RWPE1 (cell line): Measurements from ENCODE around the gene ETF1.

ENCODE experiments used
- CTCF ChIA-PET: fragments of 350-600 bp; sonication (Branson Sonifier 250); formaldehyde crosslinking; extraction: SDS; loops from one replicate; lab custom pipeline; 2021; lab: Yijun Ruan, JAX
- POLR2A ChIA-PET: fragments of 400-600 bp; formaldehyde crosslinking; extraction: SDS; loops from one replicate; lab custom pipeline; 2020; ENCODE audit warnings: antibody characterized with exemption; ENCODE audit not compliant: low non-redundant PET; lab: Yijun Ruan, JAX
- DNase-seq: peaks from one replicate; pipeline ENCODE4 v3.0.0; 2012; ENCODE audit warnings: low spot score
- H3K27ac ChIP-seq: fragments of 450-650 bp; 2 replicates; pipeline ENCODE4 v1.5.1; 2017
- TF ChIP-seq, protein P1 (sequence below): fragments of 450-650 bp; conservative IDR thresholded peaks from 2 replicates; pipeline ENCODE4 v1.5.1; 2017; ENCODE audit warnings: low read depth, mild to moderate bottlenecking

Gene ETF1

DNA sequence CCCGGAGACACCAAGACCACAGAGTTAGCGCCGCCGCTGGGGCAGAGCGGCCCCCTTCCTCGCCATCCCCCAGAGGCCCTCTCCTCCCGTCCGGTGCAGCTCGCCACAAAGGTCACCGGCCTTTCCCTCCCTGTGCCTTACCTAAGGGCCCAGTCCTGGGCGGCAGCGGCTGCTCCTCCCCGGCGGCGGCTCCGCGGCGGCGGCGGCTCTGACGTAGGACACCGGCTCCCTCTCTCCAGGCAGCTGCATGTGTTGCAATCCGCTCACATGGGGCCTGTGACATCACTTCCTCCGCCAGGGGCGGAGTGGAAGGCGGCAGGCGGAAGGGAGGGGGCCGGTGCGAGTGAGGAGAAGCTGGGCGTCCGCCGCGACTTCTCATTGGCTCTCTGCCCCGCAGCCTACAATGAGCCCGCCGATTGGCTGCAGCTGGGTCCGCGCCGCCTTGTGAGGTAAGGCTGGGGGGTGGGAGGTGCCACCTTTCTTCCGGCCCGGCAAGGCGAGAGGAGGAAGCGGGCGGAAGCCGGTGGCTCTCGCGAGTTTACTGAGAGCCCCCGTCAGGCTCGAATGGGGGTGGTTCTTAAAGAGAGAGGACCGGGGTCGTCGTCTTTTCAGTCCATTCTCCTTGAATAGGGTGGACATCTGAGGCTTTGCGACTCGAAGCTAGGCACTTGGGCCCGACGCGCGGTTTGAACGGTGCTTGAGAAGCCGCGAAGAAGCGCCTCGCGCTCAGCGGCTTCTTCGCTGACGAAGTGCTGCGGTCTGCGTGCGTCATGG, at the start of gene ETF1:
Gene ETF1, minus strand, starts transcription at position 281 of the 774 bp plus-strand sequence. CDS start 318 bp downstream, outside the sequence.
- ChIA-PET POLR2A (interaction anchor here (0.5 to 2.1 kb wide), 10 partner anchors 9 to 1066 kb away, joined by 3 to 17 read pairs (median 4); partner anchors contain the start of genes EGR1 and HSPA9), CTCF (interaction anchor here (0.5 to 2.1 kb wide), 2 partner anchors 79 to 221 kb away, joined by 3 to 13 read pairs; no protein-coding TSS in a partner anchor)
- H3K27ac ChIP-seq = peak within 1 kb of the TSS; percentile 88
- peak; percentile 100 for DNase-seq
- TF ChIP-seq, protein P1, sequence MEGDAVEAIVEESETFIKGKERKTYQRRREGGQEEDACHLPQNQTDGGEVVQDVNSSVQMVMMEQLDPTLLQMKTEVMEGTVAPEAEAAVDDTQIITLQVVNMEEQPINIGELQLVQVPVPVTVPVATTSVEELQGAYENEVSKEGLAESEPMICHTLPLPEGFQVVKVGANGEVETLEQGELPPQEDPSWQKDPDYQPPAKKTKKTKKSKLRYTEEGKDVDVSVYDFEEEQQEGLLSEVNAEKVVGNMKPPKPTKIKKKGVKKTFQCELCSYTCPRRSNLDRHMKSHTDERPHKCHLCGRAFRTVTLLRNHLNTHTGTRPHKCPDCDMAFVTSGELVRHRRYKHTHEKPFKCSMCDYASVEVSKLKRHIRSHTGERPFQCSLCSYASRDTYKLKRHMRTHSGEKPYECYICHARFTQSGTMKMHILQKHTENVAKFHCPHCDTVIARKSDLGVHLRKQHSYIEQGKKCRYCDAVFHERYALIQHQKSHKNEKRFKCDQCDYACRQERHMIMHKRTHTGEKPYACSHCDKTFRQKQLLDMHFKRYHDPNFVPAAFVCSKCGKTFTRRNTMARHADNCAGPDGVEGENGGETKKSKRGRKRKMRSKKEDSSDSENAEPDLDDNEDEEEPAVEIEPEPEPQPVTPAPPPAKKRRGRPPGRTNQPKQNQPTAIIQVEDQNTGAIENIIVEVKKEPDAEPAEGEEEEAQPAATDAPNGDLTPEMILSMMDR = no peak

- TF ChIP-seq, protein P1 = no peak
- DNase-seq = no peak
- ChIA-PET POLR2A (no interaction called here), CTCF (interaction anchor here (0.6 to 0.7 kb wide), 3 partner anchors 9 to 624 kb away, joined by 3 to 7 read pairs (median 4); no protein-coding TSS in a partner anchor)
- no peak overlapping the region for H3K27ac ChIP-seq
These were observed 45.2 kb upstream of the ETF1 start for GRCh38 chr5:138588013-138588788.

DNA sequence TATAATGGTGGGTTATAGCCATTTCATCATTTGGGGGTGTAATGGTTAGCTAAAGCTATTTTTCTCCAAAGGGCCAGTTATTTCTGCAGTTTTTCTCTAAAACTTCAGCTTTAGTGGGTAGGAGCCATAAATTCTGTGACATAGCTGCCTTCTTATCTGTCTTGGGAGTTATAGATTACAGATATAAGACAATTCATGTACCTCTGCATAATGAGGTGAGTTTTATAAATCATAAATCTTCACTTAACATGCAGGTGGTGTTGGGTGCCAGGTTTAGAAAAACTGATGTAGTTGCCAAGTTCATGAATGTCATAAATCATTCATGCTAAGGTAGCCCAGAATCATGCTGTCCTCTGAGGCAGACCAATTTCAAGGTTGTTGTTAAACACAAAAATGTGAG, 42.1 kb upstream of the ETF1 start:
- TF ChIP-seq, protein P1 = no peak
- no peak for DNase-seq
- CTCF ChIA-PET = interaction anchor here (0.9 kb wide), 1 partner anchor 58 kb away, joined by 3 read pairs; no protein-coding TSS in a partner anchor
- H3K27ac ChIP-seq = no peak overlapping the region
- POLR2A ChIA-PET = no interaction called here

DNA sequence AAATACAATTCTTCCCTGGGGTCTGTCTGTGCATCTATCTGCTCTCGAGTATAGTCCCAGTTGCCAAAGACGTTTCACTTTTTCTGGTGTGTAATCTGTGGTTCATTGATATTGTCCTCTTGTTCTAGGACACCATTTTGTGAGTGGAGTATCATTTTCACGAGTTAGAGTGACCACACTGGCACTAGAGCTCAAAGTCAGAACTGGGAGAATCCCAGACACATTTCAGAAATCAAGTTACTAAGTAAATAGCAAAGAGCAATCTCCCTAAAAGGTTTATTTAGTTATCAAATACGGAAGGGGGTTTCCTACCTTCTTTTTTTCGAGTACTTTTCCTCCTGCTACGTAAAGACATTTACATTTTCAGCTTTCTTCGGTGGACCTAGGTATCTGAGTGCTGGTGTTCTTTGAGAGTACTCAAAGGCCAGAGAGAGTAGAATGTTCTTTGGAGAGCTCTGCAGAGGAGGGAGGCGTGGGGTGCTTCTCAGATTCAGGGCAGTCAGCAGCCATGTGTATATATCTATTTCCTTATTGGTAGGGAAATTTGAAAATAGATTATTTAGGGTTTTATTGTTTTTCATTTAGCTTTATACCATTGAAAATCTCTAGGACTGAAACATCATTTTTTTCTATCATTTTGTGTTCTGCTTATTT, 41.1 kb upstream of the ETF1 start:
- H3K27ac ChIP-seq = no peak overlapping the region
- no peak for DNase-seq
- TF ChIP-seq, protein P1 = no peak
- POLR2A ChIA-PET = no interaction called here
- CTCF ChIA-PET = interaction anchor here (0.6 to 1.0 kb wide), 4 partner anchors 11 to 148 kb away, joined by 3 to 4 read pairs (median 3); no protein-coding TSS in a partner anchor

- no peak overlapping the region for H3K27ac ChIP-seq
- TF ChIP-seq, protein P1 = no peak
- no peak for DNase-seq
- ChIA-PET POLR2A (no interaction called here), CTCF (no interaction called here)
These were observed 39.9 kb upstream of the ETF1 start for GRCh38 chr5:138582959-138583358.

- ChIA-PET POLR2A (no interaction called here), CTCF (no interaction called here)
These were observed 37.7 kb upstream of the ETF1 start for GRCh38 chr5:138580777-138581176.

More at GRCh38 chr5:138580777-138581176, 37.7 kb upstream of the ETF1 start:
- TF ChIP-seq, protein P1 = no peak
- no peak for DNase-seq
- H3K27ac ChIP-seq = no peak overlapping the region
